ENCODE data around the gene IRX1. TPM values are rescaled to one million over a fixed set of nuclear protein-coding genes. Genes with fewer than 3 reads are reported as not detected.

The IRX1 gene
- total RNA-seq (2014; rRNA removed; shearing (Covaris generic)), result 17.1 and 21.3 TPM in 2 replicates

- peak; percentile 65 for DNase-seq (ENCODE audit: low spot score)
Measured at GRCh38 chr5:3595006-3595961, at the start of gene IRX1. Gene IRX1, plus strand, starts transcription at chr5:3595832. Its CDS starts 274 bp downstream, at chr5:3596106.

- DNase-seq (ENCODE audit: low spot score), result no peak
Measured at GRCh38 chr5:3546028-3546427, 49.6 kb upstream of the IRX1 start.

GRCh38 chr5:3564116-3564515 lies 31.5 kb upstream of the IRX1 start:
- no peak for DNase-seq (ENCODE audit: low spot score)

GRCh38 chr5:3564827-3565518 lies 30.7 kb upstream of the IRX1 start:
- peak; percentile 71 for DNase-seq (ENCODE audit: low spot score)

- DNase-seq (ENCODE audit: low spot score), result no peak
Measured at GRCh38 chr5:3584724-3585531, 10.7 kb upstream of the IRX1 start.

- no peak for DNase-seq (ENCODE audit: low spot score)
Measured at GRCh38 chr5:3590161-3590966, 5.3 kb upstream of the IRX1 start.

GRCh38 chr5:3590967-3591900 lies 4.4 kb upstream of the IRX1 start:
- DNase-seq (ENCODE audit: low spot score), result no peak

GRCh38 chr5:3592298-3592697 lies 3.3 kb upstream of the IRX1 start:
- no peak for DNase-seq (ENCODE audit: low spot score)

- no peak for DNase-seq (ENCODE audit: low spot score)
Measured at GRCh38 chr5:3593771-3594509, 1.7 kb upstream of the IRX1 start.

- no peak for DNase-seq (ENCODE audit: low spot score)
Measured at GRCh38 chr5:3594510-3595005, 1.1 kb upstream of the IRX1 start.

- no peak for DNase-seq (ENCODE audit: low spot score)
Measured at GRCh38 chr5:3596261-3596825, 711 bp downstream of the IRX1 start.

GRCh38 chr5:3596857-3597166 lies 1.2 kb downstream of the IRX1 start:
- no peak for DNase-seq (ENCODE audit: low spot score)

GRCh38 chr5:3597167-3598007 lies 1.8 kb downstream of the IRX1 start:
- no peak for DNase-seq (ENCODE audit: low spot score)

GRCh38 chr5:3598207-3598606 lies 2.6 kb downstream of the IRX1 start:
- no peak for DNase-seq (ENCODE audit: low spot score)

GRCh38 chr5:3598769-3599211 lies 3.2 kb downstream of the IRX1 start:
- DNase-seq (ENCODE audit: low spot score), result no peak

- no peak for DNase-seq (ENCODE audit: low spot score)
Measured at GRCh38 chr5:3599226-3600105, 3.8 kb downstream of the IRX1 start.

Data from H4 (cell line).